SK-N-SH (cell line): ENCODE results near the gene AGK. TPM values are rescaled to one million over a fixed set of nuclear protein-coding genes. Genes with fewer than 3 reads are reported as not detected.

Source experiments
- CTCF ChIA-PET: fragments of 300-600, 350-600 bp; formaldehyde crosslinking; extraction: SDS; loops from one replicate; lab custom pipeline; 2021; lab: Yijun Ruan, JAX
- POLR2A ChIA-PET: fragments of 350-600 bp; sonication (Branson Sonifier 250); formaldehyde crosslinking; extraction: SDS; loops from one replicate; lab custom pipeline; 2020; ENCODE audit warnings: antibody characterized with exemption, inconsistent platforms; lab: Yijun Ruan, JAX
- DNase-seq: peaks from one replicate; pipeline ENCODE4 v3.0.0; 2012
- H2AFZ ChIP-seq: fragments of 200-600 bp; sonication (generic); 2 replicates; pipeline ENCODE4 v1.8.1; 2016; ENCODE audit warnings: antibody characterized with exemption, mild to moderate bottlenecking, low read depth
- H3F3A ChIP-seq: fragments of 200-600 bp; sonication (generic); replicated peaks from 2 replicates; pipeline ENCODE3; 2016; ENCODE audit warnings: antibody characterized with exemption, mild to moderate bottlenecking; ENCODE audit not compliant: insufficient read depth
- H3K27ac ChIP-seq, 2 experiments: fragments of 200-500 bp in 1 of 2; fragments of 200-600 bp in 1 of 2; sonication (Bioruptor generic) in 1 of 2; sonication (generic), shearing (Covaris generic) in 1 of 2; 2 replicates each; pipeline versions ENCODE4 v1.5.1 to v1.6.1; 2014 to 2016; ENCODE audit warnings: low read depth in 2 of 2, inconsistent platforms in 1 of 2, low read length in 1 of 2, mild to moderate bottlenecking in 1 of 2, mixed read lengths in 1 of 2
- H3K27me3 ChIP-seq: fragments of 200-600 bp; sonication (generic), shearing (Covaris generic); 2 replicates; pipeline ENCODE4 v1.6.1; 2016; ENCODE audit warnings: mixed run types; ENCODE audit not compliant: insufficient read depth
- H3K36me3 ChIP-seq, 2 experiments: fragments of 200-500 bp in 1 of 2; fragments of 200-600 bp in 1 of 2; sonication (Bioruptor generic) in 1 of 2; sonication (generic) in 1 of 2; replicated peaks in 1 of 2; 2 replicates each; pipeline versions ENCODE3 to v1.5.1; 2014 to 2016; ENCODE audit warnings: low read length in 1 of 2, mild to moderate bottlenecking in 1 of 2; ENCODE audit not compliant: insufficient read depth in 2 of 2, control insufficient read depth in 1 of 2
- H3K4me1 ChIP-seq, 2 experiments: fragments of 200-500 bp in 1 of 2; fragments of 200-600 bp in 1 of 2; sonication (Bioruptor generic) in 1 of 2; sonication (generic), shearing (Covaris generic) in 1 of 2; 2 replicates each; pipeline versions ENCODE4 v1.5.1 to v1.6.1; 2014 to 2016; ENCODE audit warnings: low read depth in 1 of 2, low read length in 1 of 2, mixed run types in 1 of 2; ENCODE audit not compliant: insufficient read depth in 2 of 2, control insufficient read depth in 1 of 2
- H3K4me2 ChIP-seq: fragments of 200-600 bp; sonication (generic), shearing (Covaris generic); 2 replicates; pipeline ENCODE4 v1.6.1; 2017; ENCODE audit warnings: mixed run types
- H3K4me3 ChIP-seq, 2 experiments: fragments of 200-500 bp in 1 of 2; fragments of 200-600 bp in 1 of 2; sonication (Bioruptor generic) in 1 of 2; sonication (generic), shearing (Covaris generic) in 1 of 2; 2 replicates each; pipeline versions ENCODE4 v1.5.1 to v1.8.1; 2014 to 2016; ENCODE audit warnings: low read depth in 2 of 2, inconsistent platforms in 1 of 2, low read length in 1 of 2, mild to moderate bottlenecking in 1 of 2, mixed read lengths in 1 of 2, moderate library complexity in 1 of 2
- H3K79me2 ChIP-seq: fragments of 200-600 bp; sonication (generic); 2 replicates; pipeline ENCODE4 v1.8.1; 2017; ENCODE audit warnings: mild to moderate bottlenecking; ENCODE audit not compliant: insufficient read depth
- H3K9ac ChIP-seq: fragments of 200-600 bp; sonication (generic); 2 replicates; pipeline ENCODE4 v1.6.1; 2017; ENCODE audit warnings: mixed run types
- H3K9me2 ChIP-seq: fragments of 200-600 bp; sonication (generic); 2 replicates; pipeline ENCODE4 v1.6.1; 2017; ENCODE audit warnings: mixed run types
- H3K9me3 ChIP-seq: fragments of 200-600 bp; sonication (generic); 2 replicates; pipeline ENCODE4 v1.6.1; 2017; ENCODE audit warnings: mixed run types, mild to moderate bottlenecking, moderate library complexity
- H4K20me1 ChIP-seq: fragments of 200-600 bp; sonication (generic); 2 replicates; pipeline ENCODE4 v1.6.1; 2017; ENCODE audit warnings: mild to moderate bottlenecking, mixed run types; ENCODE audit not compliant: insufficient read depth
- CHD2 ChIP-seq: fragments of 150-350 bp; IDR thresholded peaks from 2 replicates; pipeline ENCODE4 v1.6.1; 2018; ENCODE audit warnings: low read length; ENCODE audit not compliant: partially characterized antibody
- CTCF ChIP-seq: fragments of 200-600 bp; sonication (generic); IDR thresholded peaks from 2 replicates; pipeline ENCODE4 v1.6.1; 2017; ENCODE audit warnings: antibody characterized with exemption, mild to moderate bottlenecking, moderate library complexity
- EZH2phosphoT487 ChIP-seq: fragments of 200-600 bp; sonication (generic); IDR thresholded peaks from 2 replicates; pipeline ENCODE4 v1.6.1; 2017; ENCODE audit warnings: low read depth, mixed run types, mild to moderate bottlenecking, antibody characterized with exemption, moderate library complexity, borderline replicate concordance
- FOXJ3 ChIP-seq: sonication (generic); formaldehyde crosslinking; IDR thresholded peaks from 2 replicates; pipeline ENCODE4 v1.5.1; 2020; ENCODE audit warnings: mild to moderate bottlenecking, missing genetic modification reagents
- GATA2 ChIP-seq: sonication (generic); formaldehyde crosslinking; IDR thresholded peaks from 2 replicates; pipeline ENCODE4 v1.5.0; 2020; ENCODE audit warnings: mild to moderate bottlenecking, missing genetic modification reagents
- JUND ChIP-seq: IDR thresholded peaks from 2 replicates; pipeline ENCODE4 v1.4.0; 2012
- MAX ChIP-seq: IDR thresholded peaks from 2 replicates; pipeline ENCODE4 v1.4.0; 2012; ENCODE audit warnings: low read depth
- MXI1 ChIP-seq: IDR thresholded peaks from 2 replicates; pipeline ENCODE4 v1.6.1; 2012; ENCODE audit warnings: mild to moderate bottlenecking, low read depth, low read length, improper control_type of control experiment
- NFIC ChIP-seq: IDR thresholded peaks from 2 replicates; pipeline ENCODE4 v1.4.0; 2012; ENCODE audit warnings: borderline replicate concordance
- POLR2AphosphoS5 ChIP-seq: IDR thresholded peaks from 2 replicates; pipeline ENCODE4 v1.6.1; 2012; ENCODE audit warnings: low read depth, low read length
- RAD21 ChIP-seq: IDR thresholded peaks from 2 replicates; pipeline ENCODE4 v1.6.1; 2012; ENCODE audit warnings: mild to moderate bottlenecking, low read length
- RFX5 ChIP-seq: IDR thresholded peaks from 2 replicates; pipeline ENCODE4 v1.6.1; 2012; ENCODE audit warnings: mild to moderate bottlenecking, improper control_type of control experiment, low read length
- RXRA ChIP-seq: IDR thresholded peaks from 2 replicates; pipeline ENCODE4 v1.4.0; 2012; ENCODE audit warnings: low read depth, mild to moderate bottlenecking, borderline replicate concordance
- SIN3A ChIP-seq: IDR thresholded peaks from 2 replicates; pipeline ENCODE4 v1.6.1; 2012; ENCODE audit warnings: low read depth, mild to moderate bottlenecking, low read length, moderate library complexity, borderline replicate concordance
- TAF1 ChIP-seq: IDR thresholded peaks from 2 replicates; pipeline ENCODE4 v1.6.1; 2012; ENCODE audit warnings: low read depth, mild to moderate bottlenecking, low read length, moderate library complexity, borderline replicate concordance
- TCF12 ChIP-seq: IDR thresholded peaks from 2 replicates; pipeline ENCODE4 v1.4.0; 2012
- TEAD4 ChIP-seq: IDR thresholded peaks from 2 replicates; pipeline ENCODE4 v1.4.0; 2012; ENCODE audit warnings: mild to moderate bottlenecking, borderline replicate concordance; ENCODE audit not compliant: insufficient read depth
- USF1 ChIP-seq: IDR thresholded peaks from 2 replicates; pipeline ENCODE4 v1.4.0; 2012; ENCODE audit warnings: low read depth, borderline replicate concordance
- ZBTB33 ChIP-seq: IDR thresholded peaks from 2 replicates; pipeline ENCODE4 v1.4.0; 2012; ENCODE audit warnings: low read depth, borderline replicate concordance
- WGBS: methylation state at CpG from one replicate; pipeline ENCODE4 v1.1.6; 2017; ENCODE audit warnings: low lambda C conversion rate; 5-methylcytosine and 5-hydroxymethylcytosine counted together
- polyA plus RNA-seq, 3 experiments: library from polyadenylated mRNA; depleted of rRNA; stranded (reverse); fragments of >200 nt; gene quantifications; 2 replicates each; pipeline ENCODE4 v1.2.3, GENCODE V29; 2012
- TF ChIP-seq, protein P1 (sequence below): fragments of 150-350 bp; IDR thresholded peaks from 2 replicates; pipeline ENCODE4 v1.6.1; 2017; ENCODE audit warnings: antibody characterized with exemption, low read length, low read depth, borderline replicate concordance

AGK gene
- polyA plus RNA-seq, 1 of the 3 experiments (the other 2 are of a cell fraction): 45.7 TPM

DNA sequence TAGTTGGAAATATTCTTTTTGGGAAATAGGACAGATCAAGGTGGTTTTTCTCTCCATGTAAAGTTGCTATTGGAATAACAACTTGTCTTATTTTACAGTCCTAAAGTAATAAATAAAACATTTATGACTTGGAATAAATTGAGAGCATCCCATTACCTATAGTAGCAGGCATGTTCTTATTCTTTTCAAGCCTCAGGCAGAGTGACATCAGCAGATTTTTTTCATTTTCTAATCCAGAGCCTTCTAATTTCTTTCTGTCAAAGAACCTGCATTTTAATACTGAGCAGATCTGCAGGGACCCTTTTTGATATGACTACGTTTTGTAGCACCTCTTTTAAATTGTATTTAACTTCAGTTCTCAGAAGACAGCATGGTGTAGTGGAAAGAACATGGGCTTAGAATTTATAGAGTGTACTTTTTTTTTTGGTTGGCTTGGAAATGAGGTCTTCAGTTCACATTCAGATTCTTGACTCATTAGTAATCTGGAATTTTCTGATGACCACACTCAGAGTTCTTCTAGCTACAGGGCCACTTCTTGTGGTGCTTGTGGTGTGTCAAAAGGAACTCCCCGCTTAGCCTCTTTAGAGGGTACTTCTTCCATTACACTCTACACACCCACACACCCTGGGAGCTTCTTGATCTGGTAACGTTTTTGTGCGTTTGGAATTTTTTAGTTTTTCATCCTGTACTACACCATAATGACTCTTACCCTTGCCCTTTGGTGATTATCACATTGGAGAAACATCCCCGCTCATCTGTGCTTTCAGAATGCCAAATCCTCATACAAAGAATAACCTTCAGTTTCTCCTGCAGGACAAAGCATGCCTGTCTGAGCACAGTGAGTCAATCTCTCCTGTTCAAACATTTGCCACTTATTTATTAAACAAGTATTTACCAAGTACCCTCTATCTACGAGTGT, 34.6 kb downstream of the AGK start (continued):
- TF ChIP-seq USF1: no peak
- peak; percentile 54; the same call in 1 of the 2 replicates for TF ChIP-seq TCF12
- TF ChIP-seq NFIC: peak; percentile 41
- no peak for TF ChIP-seq CTCF
- TF ChIP-seq RXRA: peak; percentile 54; the same call in 1 of the 2 replicates
- TF ChIP-seq CHD2: no peak
- TF ChIP-seq GATA2 (CRISPR knock-in tag): no peak
- TF ChIP-seq, protein P1, sequence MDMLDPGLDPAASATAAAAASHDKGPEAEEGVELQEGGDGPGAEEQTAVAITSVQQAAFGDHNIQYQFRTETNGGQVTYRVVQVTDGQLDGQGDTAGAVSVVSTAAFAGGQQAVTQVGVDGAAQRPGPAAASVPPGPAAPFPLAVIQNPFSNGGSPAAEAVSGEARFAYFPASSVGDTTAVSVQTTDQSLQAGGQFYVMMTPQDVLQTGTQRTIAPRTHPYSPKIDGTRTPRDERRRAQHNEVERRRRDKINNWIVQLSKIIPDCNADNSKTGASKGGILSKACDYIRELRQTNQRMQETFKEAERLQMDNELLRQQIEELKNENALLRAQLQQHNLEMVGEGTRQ: no peak
- no peak for TF ChIP-seq FOXJ3

- H3K4me2 ChIP-seq: peak overlapping the region; percentile 58; the same call in 1 of the 2 replicates
- POLR2A ChIA-PET: no interaction called here
- H3K79me2 ChIP-seq: no peaks in the 10 kb centered on the region; the same call in 1 of the 2 replicates
- H4K20me1 ChIP-seq: no peaks in the 10 kb centered on the region
- H3K9me3 ChIP-seq: no peaks in the 10 kb centered on the region
- H3F3A ChIP-seq: peaks cover 22% of the 10 kb centered on the region
- H3K4me1 ChIP-seq: peaks cover 0 to 9% of the 10 kb centered on the region in 2 experiments; a peak in 3 of 4 replicates
- DNase-seq: no peak
- H3K9me2 ChIP-seq: no peaks in the 10 kb centered on the region
- 92% methylated on average over 4 of the region's 4 CpGs for WGBS
- peaks cover 0 to 4% of the 10 kb centered on the region in 2 experiments for H3K36me3 ChIP-seq
- H3K27ac ChIP-seq: peak overlapping the region in 1 of 2 experiments; percentile 81; a peak in 2 of 4 replicates
- H3K27me3 ChIP-seq: no peaks in the 10 kb centered on the region
- no peak overlapping the region for H2AFZ ChIP-seq
- H3K4me3 ChIP-seq: no peak overlapping the region
- peak overlapping the region; percentile 42; the same call in 1 of the 2 replicates for H3K9ac ChIP-seq
- CTCF ChIA-PET: interaction anchor here (0.9 to 1.6 kb wide), 2 partner anchors 11 to 67 kb away, joined by 3 to 4 read pairs; no protein-coding TSS in a partner anchor
- no peak for TF ChIP-seq ZBTB33
- no peak for TF ChIP-seq SIN3A
- TF ChIP-seq TEAD4: no peak
- no peak for TF ChIP-seq RAD21
- TF ChIP-seq POLR2AphosphoS5: no peak
- TF ChIP-seq JUND: no peak
- no peak for TF ChIP-seq USF1
- TF ChIP-seq RFX5: no peak
- TF ChIP-seq MAX: no peak
- no peak for TF ChIP-seq EZH2phosphoT487
- no peak for TF ChIP-seq TAF1
- TF ChIP-seq MXI1: no peak
These were observed 35.7 kb downstream of the AGK start for GRCh38 chr7:141586878-141587277.
